ENCODE results near the gene PHC1.

The PHC1 gene

GRCh38 chr12:8886502-8887284 lies 27.6 kb upstream of the PHC1 start:
- H3K4me3 ChIP-seq (replicated peaks; ENCODE audit: low read depth, low read length): no peak overlapping the region
- no peak for DNase-seq (ENCODE audit: low read depth)
- no peak for TF ChIP-seq CTCF (IDR thresholded peaks at IDR 0.05; ENCODE audit: low read length, missing control alignments)

- no peak overlapping the region for H3K4me3 ChIP-seq (replicated peaks; ENCODE audit: low read depth, low read length)
- peak; percentile 39 for DNase-seq (ENCODE audit: low read depth)
- TF ChIP-seq CTCF (IDR thresholded peaks at IDR 0.05; ENCODE audit: low read length, missing control alignments): no peak
Measured at GRCh38 chr12:8887285-8887715, 27.0 kb upstream of the PHC1 start.

GRCh38 chr12:8890313-8891085 lies 23.8 kb upstream of the PHC1 start:
- TF ChIP-seq CTCF (IDR thresholded peaks at IDR 0.05; ENCODE audit: low read length, missing control alignments): peak; percentile 82
- peak; percentile 66 for DNase-seq (ENCODE audit: low read depth)
- H3K4me3 ChIP-seq (replicated peaks; ENCODE audit: low read depth, low read length): peak overlapping the region; percentile 68

- no peak for DNase-seq (ENCODE audit: low read depth)
- H3K4me3 ChIP-seq (replicated peaks; ENCODE audit: low read depth, low read length): no peak overlapping the region
- TF ChIP-seq CTCF (IDR thresholded peaks at IDR 0.05; ENCODE audit: low read length, missing control alignments): no peak
Measured at GRCh38 chr12:8891976-8892375, 22.3 kb upstream of the PHC1 start.

- no peak overlapping the region for H3K4me3 ChIP-seq (replicated peaks; ENCODE audit: low read depth, low read length)
- no peak for DNase-seq (ENCODE audit: low read depth)
- no peak for TF ChIP-seq CTCF (IDR thresholded peaks at IDR 0.05; ENCODE audit: low read length, missing control alignments)
Measured at GRCh38 chr12:8894378-8894777, 19.9 kb upstream of the PHC1 start.

GRCh38 chr12:8894986-8895385 lies 19.3 kb upstream of the PHC1 start:
- no peak for TF ChIP-seq CTCF (IDR thresholded peaks at IDR 0.05; ENCODE audit: low read length, missing control alignments)
- DNase-seq (ENCODE audit: low read depth): no peak

More at GRCh38 chr12:8894986-8895385, 19.3 kb upstream of the PHC1 start:
- no peak overlapping the region for H3K4me3 ChIP-seq (replicated peaks; ENCODE audit: low read depth, low read length)
